Activated gamma-delta T cell (primary cell): ENCODE measurements around the gene ONECUT1.

ENCODE experiments used
- DNase-seq: peaks from one replicate; lab custom pipeline; 2025; lab: John Stamatoyannopoulos, UW

Gene ONECUT1

GRCh38 chr15:52782514-52782913 is 7.6 kb downstream of the ONECUT1 start:
- no peak for DNase-seq

GRCh38 chr15:52780172-52780980 is 9.8 kb downstream of the ONECUT1 start:
- no peak for DNase-seq

GRCh38 chr15:52778457-52778856 is 11.7 kb downstream of the ONECUT1 start:
- no peak for DNase-seq

- DNase-seq = no peak
Measured at GRCh38 chr15:52772766-52773165, 17.4 kb downstream of the ONECUT1 start.

- no peak for DNase-seq
Measured at GRCh38 chr15:52765785-52766184, 24.4 kb downstream of the ONECUT1 start.

- no peak for DNase-seq
Measured at GRCh38 chr15:52764731-52765130, 25.4 kb downstream of the ONECUT1 start.

GRCh38 chr15:52762621-52763020 is 27.5 kb downstream of the ONECUT1 start:
- no peak for DNase-seq

- no peak for DNase-seq
Measured at GRCh38 chr15:52760562-52760961, 29.6 kb downstream of the ONECUT1 start.

GRCh38 chr15:52759969-52760368 is 30.2 kb downstream of the ONECUT1 start:
- DNase-seq = no peak

- no peak for DNase-seq
Measured at GRCh38 chr15:52757496-52757895, 32.6 kb downstream of the ONECUT1 start.

- no peak for DNase-seq
Measured at GRCh38 chr15:52751522-52751921, 38.6 kb downstream of the ONECUT1 start.

GRCh38 chr15:52749258-52749657 is 40.9 kb downstream of the ONECUT1 start:
- DNase-seq = no peak

GRCh38 chr15:52746162-52746757 is 43.9 kb downstream of the ONECUT1 start:
- DNase-seq = no peak

GRCh38 chr15:52745326-52746161 is 44.6 kb downstream of the ONECUT1 start:
- no peak for DNase-seq

GRCh38 chr15:52738311-52738710 is 51.8 kb downstream of the ONECUT1 start:
- DNase-seq = no peak

- no peak for DNase-seq
Measured at GRCh38 chr15:52737720-52738119, 52.4 kb downstream of the ONECUT1 start.

- no peak for DNase-seq
Measured at GRCh38 chr15:52735231-52736089, 54.7 kb downstream of the ONECUT1 start.

GRCh38 chr15:52734329-52734728 is 55.8 kb downstream of the ONECUT1 start:
- DNase-seq = no peak

- no peak for DNase-seq
Measured at GRCh38 chr15:52733696-52734255, 56.4 kb downstream of the ONECUT1 start.

GRCh38 chr15:52733088-52733487 is 57.0 kb downstream of the ONECUT1 start:
- DNase-seq = no peak

GRCh38 chr15:52732551-52732950 is 57.6 kb downstream of the ONECUT1 start:
- DNase-seq = no peak
